Mesenchymal stem cell (in vitro differentiated cells and primary cell): ENCODE results near the gene HIVEP1.

Experiments
- DNase-seq: peaks from one replicate; pipeline ENCODE4 v3.0.0-alpha.2; 2013
- H2AFZ ChIP-seq: one replicate; pipeline ENCODE4 v1.6.1; 2013; ENCODE audit warnings: low read depth, mild to moderate bottlenecking, control low read depth, inconsistent platforms, low read length, moderate library complexity
- H2AK5ac ChIP-seq: 2 replicates; pipeline ENCODE4 v1.6.1; 2013; ENCODE audit warnings: low read length, moderate library complexity, mild to moderate bottlenecking, inconsistent platforms; ENCODE audit not compliant: severe bottlenecking
- H2BK120ac ChIP-seq: one replicate; pipeline ENCODE4 v1.6.1; 2013; ENCODE audit warnings: low read depth, mild to moderate bottlenecking, inconsistent platforms, low read length, moderate library complexity
- H2BK12ac ChIP-seq, 2 experiments: one replicate each; pipeline ENCODE4 v1.6.1; 2013; ENCODE audit warnings: inconsistent platforms in 2 of 2, low read length in 2 of 2, mild to moderate bottlenecking in 2 of 2, moderate library complexity in 2 of 2, control low read depth in 1 of 2
- H2BK15ac ChIP-seq: one replicate; pipeline ENCODE4 v1.6.1; 2013; ENCODE audit warnings: mild to moderate bottlenecking, low read depth, inconsistent platforms; ENCODE audit not compliant: poor library complexity, severe bottlenecking
- H2BK5ac ChIP-seq: 2 replicates; pipeline ENCODE4 v1.6.1; 2013; ENCODE audit warnings: low read depth, mild to moderate bottlenecking, low read length, control low read depth, inconsistent platforms; ENCODE audit not compliant: poor library complexity, severe bottlenecking
- H3K14ac ChIP-seq, 2 experiments: one replicate each; pipeline ENCODE4 v1.6.1; 2013; ENCODE audit warnings: inconsistent platforms in 2 of 2, low read length in 2 of 2, control low read depth in 1 of 2, mild to moderate bottlenecking in 1 of 2, moderate library complexity in 1 of 2
- H3K18ac ChIP-seq, 2 experiments: one replicate each; pipeline ENCODE4 v1.6.1; 2013; ENCODE audit warnings: inconsistent platforms in 2 of 2, low read length in 2 of 2, control low read depth in 1 of 2, low read depth in 1 of 2, mild to moderate bottlenecking in 1 of 2
- H3K23ac ChIP-seq, 2 experiments: one replicate each; pipeline ENCODE4 v1.6.1; 2013; ENCODE audit warnings: inconsistent platforms in 2 of 2, low read length in 2 of 2, mild to moderate bottlenecking in 2 of 2, moderate library complexity in 2 of 2, control low read depth in 1 of 2
- H3K27ac ChIP-seq: 2 replicates; pipeline ENCODE4 v1.5.1; 2013; ENCODE audit warnings: mild to moderate bottlenecking, moderate library complexity, low read length, control low read depth, inconsistent platforms; ENCODE audit not compliant: poor library complexity, severe bottlenecking
- H3K27me3 ChIP-seq, 2 experiments: 2 replicates each; pipeline versions ENCODE4 v1.6.1 to v1.7.0; 2013; ENCODE audit warnings: low read length in 2 of 2, mild to moderate bottlenecking in 2 of 2, moderate library complexity in 2 of 2, control low read depth in 1 of 2, inconsistent platforms in 1 of 2; ENCODE audit not compliant: control insufficient read depth in 1 of 2, insufficient read depth in 1 of 2
- H3K36me3 ChIP-seq, 2 experiments: 2 replicates each; pipeline versions ENCODE4 v1.6.1 to v1.7.0; 2013; ENCODE audit warnings: low read length in 2 of 2, control low read depth in 1 of 2, inconsistent platforms in 1 of 2, low read depth in 1 of 2, mild to moderate bottlenecking in 1 of 2; ENCODE audit not compliant: insufficient read depth in 2 of 2, control insufficient read depth in 1 of 2
- H3K4ac ChIP-seq, 2 experiments: one replicate each; pipeline ENCODE4 v1.6.1; 2013; ENCODE audit warnings: inconsistent platforms in 2 of 2, low read length in 2 of 2, mild to moderate bottlenecking in 2 of 2, moderate library complexity in 2 of 2, control low read depth in 1 of 2, low read depth in 1 of 2
- H3K4me1 ChIP-seq: 2 replicates; pipeline ENCODE4 v1.6.1; 2013; ENCODE audit warnings: low read depth, low read length, control low read depth; ENCODE audit not compliant: control insufficient read depth, insufficient read depth
- H3K4me2 ChIP-seq: 2 replicates; pipeline ENCODE4 v1.6.1; 2013; ENCODE audit warnings: low read length, mild to moderate bottlenecking, inconsistent platforms; ENCODE audit not compliant: poor library complexity, severe bottlenecking
- H3K4me3 ChIP-seq, 2 experiments: 2 replicates each; pipeline versions ENCODE4 v1.5.1 to v1.7.0; 2013; ENCODE audit warnings: low read length in 2 of 2, mild to moderate bottlenecking in 2 of 2, control low read depth in 1 of 2, low read depth in 1 of 2; ENCODE audit not compliant: insufficient read depth in 1 of 2
- H3K79me1 ChIP-seq: replicated peaks from 2 replicates; pipeline ENCODE4 v1.6.1; 2013; ENCODE audit warnings: mild to moderate bottlenecking, control low read depth, low read length, inconsistent platforms; ENCODE audit not compliant: poor library complexity, severe bottlenecking
- H3K9ac ChIP-seq: 2 replicates; pipeline ENCODE4 v1.7.0; 2013; ENCODE audit warnings: mild to moderate bottlenecking, low read length, moderate library complexity
- H3K9me3 ChIP-seq: 2 replicates; pipeline ENCODE4 v1.7.0; 2013; ENCODE audit warnings: mild to moderate bottlenecking, low read length; ENCODE audit not compliant: control insufficient read depth
- H4K8ac ChIP-seq: one replicate; pipeline ENCODE4 v1.6.1; 2013; ENCODE audit warnings: inconsistent platforms, mild to moderate bottlenecking, low read length, moderate library complexity
- H4K91ac ChIP-seq: one replicate; pipeline ENCODE4 v1.6.1; 2013; ENCODE audit warnings: mild to moderate bottlenecking, low read length, inconsistent platforms
- WGBS: methylation state at CpG from one replicate; pipeline ENCODE4 v1.1.7; 2013; ENCODE audit warnings: mixed read lengths; 5-methylcytosine and 5-hydroxymethylcytosine counted together

HIVEP1 gene

DNA sequence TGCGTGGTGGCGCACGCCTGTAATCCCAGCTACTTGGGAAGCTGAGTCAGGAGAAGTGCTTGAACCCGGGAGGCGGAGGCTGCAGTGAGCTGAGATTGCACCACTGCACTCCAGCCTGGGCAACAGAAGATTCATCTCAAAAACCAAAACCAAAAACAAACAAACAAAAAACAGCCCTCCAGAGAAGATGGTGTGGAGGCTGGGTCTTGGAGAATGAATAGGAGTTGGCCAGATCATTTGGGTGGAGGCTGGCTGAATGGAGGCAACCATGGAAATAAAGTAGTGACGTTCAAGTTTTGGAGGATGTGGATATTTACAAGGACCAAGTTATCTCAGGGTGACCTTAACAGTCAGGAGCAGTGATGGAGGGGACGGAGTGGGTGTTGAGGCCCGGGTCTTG, 24.7 kb downstream of the HIVEP1 start:
- H3K27ac ChIP-seq: no peak overlapping the region
- no peak overlapping the region for H3K14ac ChIP-seq
- H2BK5ac ChIP-seq: no peak overlapping the region
- H4K91ac ChIP-seq: no peak overlapping the region
- H3K4ac ChIP-seq: no peak overlapping the region
- no peak overlapping the region for H2BK12ac ChIP-seq
- H2AK5ac ChIP-seq: no peak overlapping the region
- H3K4me2 ChIP-seq: no peak overlapping the region
- no peak overlapping the region for H3K4me3 ChIP-seq
- H3K4me1 ChIP-seq: peaks cover 9% of the 10 kb centered on the region
- H4K8ac ChIP-seq: no peak overlapping the region
- no peaks in the 10 kb centered on the region for H3K27me3 ChIP-seq
- H3K18ac ChIP-seq: no peak overlapping the region
- no peak overlapping the region for H2AFZ ChIP-seq
- no peak overlapping the region for H2BK15ac ChIP-seq
- H3K36me3 ChIP-seq: peaks cover 5 to 17% of the 10 kb centered on the region in 2 experiments
- 97% methylated on average over 6 of the region's 8 CpGs for WGBS
- H3K23ac ChIP-seq: no peak overlapping the region
- no peak for DNase-seq
- H2BK120ac ChIP-seq: no peak overlapping the region
- H3K9me3 ChIP-seq: no peaks in the 10 kb centered on the region
- H3K79me1 ChIP-seq: peaks cover 18% of the 10 kb centered on the region
- H3K9ac ChIP-seq: no peak overlapping the region

DNA sequence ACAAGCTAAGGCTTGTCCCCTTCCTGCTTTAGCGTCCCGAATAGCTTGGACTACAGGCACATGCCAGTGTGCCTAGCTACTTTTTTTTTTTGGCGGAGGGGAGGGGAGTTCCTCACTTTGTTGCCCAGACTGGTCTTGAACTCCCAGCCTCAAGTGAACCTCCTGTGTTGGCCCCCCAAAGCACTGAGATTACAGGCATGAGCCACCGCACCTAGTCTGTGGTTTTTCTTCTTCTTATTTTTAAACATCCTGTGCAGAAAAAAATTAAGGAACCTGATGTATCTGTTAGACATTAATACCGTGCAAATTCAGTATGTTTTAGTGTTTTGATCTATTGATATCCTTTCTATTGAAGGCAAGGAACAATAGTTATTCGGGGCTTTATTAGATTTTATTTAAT, 25.7 kb downstream of the HIVEP1 start:
- no peak overlapping the region for H2BK12ac ChIP-seq
- H3K4me2 ChIP-seq: no peak overlapping the region
- H2BK15ac ChIP-seq: no peak overlapping the region
- no peak overlapping the region for H3K14ac ChIP-seq
- 98% methylated on average over 3 of the region's 6 CpGs for WGBS
- peak overlapping the region in 1 of 2 experiments; percentile 49 for H3K18ac ChIP-seq
- H3K4me3 ChIP-seq: no peak overlapping the region
- DNase-seq: no peak
- peaks cover 4 to 16% of the 10 kb centered on the region in 2 experiments for H3K36me3 ChIP-seq
- H3K4me1 ChIP-seq: peaks cover 9% of the 10 kb centered on the region
- H3K9me3 ChIP-seq: no peaks in the 10 kb centered on the region
- H3K9ac ChIP-seq: no peak overlapping the region
- H2BK120ac ChIP-seq: no peak overlapping the region
- no peak overlapping the region for H3K27ac ChIP-seq
- H3K23ac ChIP-seq: no peak overlapping the region
- H3K4ac ChIP-seq: no peak overlapping the region
- H2AFZ ChIP-seq: no peak overlapping the region
- peaks cover 18% of the 10 kb centered on the region for H3K79me1 ChIP-seq
- no peak overlapping the region for H4K91ac ChIP-seq
- H2AK5ac ChIP-seq: peak overlapping the region; percentile 31
- H4K8ac ChIP-seq: peak overlapping the region; percentile 50
- no peaks in the 10 kb centered on the region for H3K27me3 ChIP-seq
- no peak overlapping the region for H2BK5ac ChIP-seq

DNA sequence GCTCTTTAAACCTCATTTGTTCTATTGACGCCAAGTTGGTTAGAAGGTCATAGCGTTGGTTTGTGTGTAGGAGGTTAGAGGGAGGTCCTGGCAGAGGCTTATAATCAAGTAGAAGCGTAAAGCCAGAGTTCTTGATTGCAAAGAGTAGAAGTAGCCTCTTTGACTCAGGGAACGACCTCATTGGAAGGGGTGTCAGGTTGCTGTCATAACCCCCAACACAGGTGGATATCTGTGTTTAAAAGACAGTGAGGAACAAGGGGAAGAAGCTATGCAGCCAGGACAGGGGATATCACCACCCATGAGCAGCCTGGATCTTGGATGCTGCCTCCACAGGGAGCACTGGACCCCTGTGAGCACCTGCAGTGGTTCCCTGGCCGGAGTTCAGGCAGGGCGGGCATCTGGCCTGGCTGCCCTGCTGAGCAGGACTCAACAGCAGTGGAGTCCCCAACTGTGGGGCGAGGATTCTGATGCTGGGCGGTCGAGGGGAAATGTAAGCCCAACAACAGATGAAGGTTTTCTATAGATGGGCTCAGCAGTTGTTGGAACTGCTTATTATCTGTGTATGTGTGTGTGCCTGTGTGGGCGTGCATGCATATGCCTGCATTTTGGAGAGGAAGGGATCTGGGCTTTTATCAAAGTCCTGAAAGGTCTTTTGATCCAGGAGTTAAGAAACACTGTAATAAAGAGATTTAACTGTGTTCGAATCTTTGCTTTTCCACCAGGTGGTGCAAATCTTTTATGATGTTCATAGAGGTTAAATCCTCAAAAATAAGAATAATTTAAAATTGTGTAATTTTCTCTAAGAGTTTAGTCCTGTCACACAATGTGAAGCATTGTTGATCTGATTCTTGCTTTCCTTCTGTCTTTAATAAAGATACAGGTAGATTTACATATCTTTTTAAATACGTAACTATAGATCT, 27.7 kb downstream of the HIVEP1 start:
- Histone ChIP-seq H3K4ac (no peak overlapping the region), H2BK15ac (no peak overlapping the region), H3K4me3 (peak overlapping the region in 1 of 2 experiments; percentile 7), H2AFZ (no peak overlapping the region), H3K9ac (no peak overlapping the region), H3K36me3 (peaks cover 4 to 21% of the 10 kb centered on the region in 2 experiments), H3K27me3 (no peaks in the 10 kb centered on the region), H2BK5ac (no peak overlapping the region), H3K14ac (no peak overlapping the region), H3K23ac (no peak overlapping the region), H2BK12ac (peak overlapping the region in 1 of 2 experiments; percentile 33), H3K79me1 (peaks cover 17% of the 10 kb centered on the region), H3K4me1 (peaks cover 8% of the 10 kb centered on the region), H3K9me3 (no peaks in the 10 kb centered on the region), H3K18ac (peak overlapping the region in 1 of 2 experiments; percentile 66), H2BK120ac (no peak overlapping the region), H3K4me2 (no peak overlapping the region), H4K91ac (peak overlapping the region; percentile 80), H2AK5ac (peak overlapping the region; percentile 53), H4K8ac (no peak overlapping the region), H3K27ac (no peak overlapping the region)
- DNase-seq: no peak
- WGBS: 97% methylated on average over 10 of the region's 12 CpGs

DNA sequence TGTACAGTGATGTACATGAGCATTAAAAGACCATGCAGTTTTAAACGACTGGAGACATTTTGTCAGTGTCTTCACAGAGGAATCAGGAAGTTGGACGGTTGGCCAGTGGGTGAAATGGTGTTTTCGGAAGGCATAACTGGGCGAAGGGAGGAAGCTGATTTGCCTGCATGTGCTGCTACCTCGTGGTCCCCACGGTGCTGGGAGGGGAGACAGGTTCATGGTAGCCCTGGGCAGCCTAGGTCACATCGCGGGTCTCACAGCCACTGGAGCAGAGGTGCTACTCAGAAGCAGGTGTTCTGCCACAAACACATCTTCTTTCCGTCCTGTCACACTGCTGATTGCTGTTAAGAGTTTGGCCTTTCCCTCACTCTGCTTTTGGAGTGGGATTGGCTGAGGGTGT, 35.2 kb downstream of the HIVEP1 start:
- no peak overlapping the region for H3K9ac ChIP-seq
- 94% methylated on average over 9 of the region's 9 CpGs for WGBS

More for the DNA sequence above, 35.2 kb downstream of the HIVEP1 start:
- no peak overlapping the region for H2BK12ac ChIP-seq
- no peak overlapping the region for H4K8ac ChIP-seq
- no peak overlapping the region for H3K27ac ChIP-seq
- H3K14ac ChIP-seq: no peak overlapping the region
- no peak overlapping the region for H2BK15ac ChIP-seq
- H3K36me3 ChIP-seq: peaks cover 4 to 19% of the 10 kb centered on the region in 2 experiments
- H3K9me3 ChIP-seq: no peaks in the 10 kb centered on the region
- H2AK5ac ChIP-seq: no peak overlapping the region
- H3K4me2 ChIP-seq: no peak overlapping the region
- DNase-seq: no peak
- no peak overlapping the region for H3K4me3 ChIP-seq
- H3K79me1 ChIP-seq: peaks cover 18% of the 10 kb centered on the region
- H3K18ac ChIP-seq: no peak overlapping the region
- no peak overlapping the region for H2AFZ ChIP-seq
- no peak overlapping the region for H3K4ac ChIP-seq
- no peaks in the 10 kb centered on the region for H3K27me3 ChIP-seq
- H3K4me1 ChIP-seq: peaks cover 7% of the 10 kb centered on the region
- no peak overlapping the region for H2BK120ac ChIP-seq
- no peak overlapping the region for H2BK5ac ChIP-seq
- H3K23ac ChIP-seq: no peak overlapping the region
- H4K91ac ChIP-seq: no peak overlapping the region
